Measurements from ENCODE around the gene FRMD1.
"Not testable (repeated sequence)": the region's sequence is repeated elsewhere in the genome, so short reads cannot be mapped to it uniquely, and the experiment has no call there.

DNA sequence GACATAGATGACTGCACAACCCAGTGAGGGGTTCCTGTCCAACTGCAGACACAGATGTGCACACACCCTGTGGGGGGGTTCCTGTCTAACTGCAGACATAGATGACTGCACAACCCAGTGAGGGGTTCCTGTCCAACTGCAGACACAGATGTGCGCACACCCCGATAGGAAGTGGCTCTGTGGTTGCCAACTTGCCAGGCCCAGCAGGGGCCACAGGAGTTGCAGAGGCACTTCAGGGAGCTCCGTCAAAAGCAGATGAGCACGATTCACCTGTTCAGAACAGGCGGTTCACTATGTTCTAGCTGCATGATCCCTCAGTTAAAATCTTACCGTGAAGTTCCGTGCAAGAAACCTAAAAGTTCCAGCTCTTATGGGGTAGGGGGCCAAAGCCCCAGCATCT, 1.6 kb downstream of the FRMD1 start:
- not testable (repeated sequence) for TF ChIP-seq YY1 (IDR thresholded peaks at IDR 0.05; ENCODE audit: insufficient read depth, insufficient read length); ZNF274 (IDR thresholded peaks at IDR 0.05; ENCODE audit: low read depth, low read length); SUZ12 (IDR thresholded peaks at IDR 0.05; ENCODE audit: extremely low read depth, insufficient read depth, insufficient read length)

All from NT2/D1 (cell line).